ENCODE results near the gene ZFPL1.

Gene ZFPL1

DNA sequence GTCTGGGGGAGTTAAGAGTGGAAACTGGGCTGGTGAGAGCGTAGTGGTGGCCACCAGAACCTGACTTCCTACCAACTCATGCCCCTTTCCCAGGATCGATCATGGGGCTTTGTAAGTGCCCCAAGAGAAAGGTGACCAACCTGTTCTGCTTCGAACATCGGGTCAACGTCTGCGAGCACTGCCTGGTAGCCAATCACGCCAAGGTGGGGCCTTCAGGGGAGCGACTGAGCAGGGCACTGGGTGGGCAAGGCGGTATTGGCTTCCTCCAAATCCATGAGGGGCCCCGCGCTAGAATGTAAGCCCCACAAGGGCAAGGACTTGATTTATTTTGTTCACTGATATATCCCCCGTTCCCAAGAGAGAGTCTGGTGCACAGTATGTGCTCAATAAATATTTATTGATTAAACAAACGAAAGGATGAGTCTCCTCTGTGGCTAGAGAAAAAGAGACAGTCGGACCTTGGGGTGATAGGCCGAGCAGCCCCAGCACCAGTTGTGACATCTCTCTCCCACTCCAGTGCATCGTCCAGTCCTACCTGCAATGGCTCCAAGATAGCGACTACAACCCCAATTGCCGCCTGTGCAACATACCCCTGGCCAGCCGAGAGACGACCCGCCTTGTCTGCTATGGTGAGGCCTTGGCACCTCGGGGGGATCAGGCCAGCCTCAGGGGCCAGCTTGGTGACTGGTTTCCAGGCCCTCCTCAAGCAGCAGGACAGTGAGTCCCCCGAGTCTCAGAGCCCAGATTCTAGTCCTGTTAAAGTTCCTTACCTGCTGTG, 765 bp downstream of the ZFPL1 start:
- TF ChIP-seq, protein P1, sequence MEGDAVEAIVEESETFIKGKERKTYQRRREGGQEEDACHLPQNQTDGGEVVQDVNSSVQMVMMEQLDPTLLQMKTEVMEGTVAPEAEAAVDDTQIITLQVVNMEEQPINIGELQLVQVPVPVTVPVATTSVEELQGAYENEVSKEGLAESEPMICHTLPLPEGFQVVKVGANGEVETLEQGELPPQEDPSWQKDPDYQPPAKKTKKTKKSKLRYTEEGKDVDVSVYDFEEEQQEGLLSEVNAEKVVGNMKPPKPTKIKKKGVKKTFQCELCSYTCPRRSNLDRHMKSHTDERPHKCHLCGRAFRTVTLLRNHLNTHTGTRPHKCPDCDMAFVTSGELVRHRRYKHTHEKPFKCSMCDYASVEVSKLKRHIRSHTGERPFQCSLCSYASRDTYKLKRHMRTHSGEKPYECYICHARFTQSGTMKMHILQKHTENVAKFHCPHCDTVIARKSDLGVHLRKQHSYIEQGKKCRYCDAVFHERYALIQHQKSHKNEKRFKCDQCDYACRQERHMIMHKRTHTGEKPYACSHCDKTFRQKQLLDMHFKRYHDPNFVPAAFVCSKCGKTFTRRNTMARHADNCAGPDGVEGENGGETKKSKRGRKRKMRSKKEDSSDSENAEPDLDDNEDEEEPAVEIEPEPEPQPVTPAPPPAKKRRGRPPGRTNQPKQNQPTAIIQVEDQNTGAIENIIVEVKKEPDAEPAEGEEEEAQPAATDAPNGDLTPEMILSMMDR (IDR thresholded peaks at IDR 0.05; ENCODE audit: low read depth, low read length), result no peak
- DNase-seq (ENCODE audit: extremely low read depth, low read depth), result no peak

DNA sequence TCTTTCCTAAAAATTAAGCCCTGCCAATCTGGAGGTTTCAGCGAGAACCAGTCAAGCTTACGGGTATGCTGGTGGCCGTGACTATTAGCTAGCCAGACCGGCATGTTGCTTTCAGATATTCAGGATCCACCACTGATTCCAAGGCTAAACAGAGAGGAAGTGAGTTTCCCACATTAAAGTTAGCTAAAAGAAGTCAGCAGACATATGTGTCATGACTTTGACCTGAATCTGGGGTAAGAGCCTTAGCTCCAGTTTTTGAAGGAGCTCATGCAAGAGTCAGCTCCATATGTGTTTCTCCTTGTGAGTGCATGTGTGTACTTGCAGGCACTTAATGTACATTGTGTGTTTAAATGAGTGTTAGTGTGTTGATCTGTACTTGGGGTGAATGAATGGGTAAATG, 1.4 kb downstream of the ZFPL1 start:
- TF ChIP-seq, protein P1 (IDR thresholded peaks at IDR 0.05; ENCODE audit: low read depth, low read length), result no peak
- DNase-seq (ENCODE audit: extremely low read depth, low read depth), result no peak

DNA sequence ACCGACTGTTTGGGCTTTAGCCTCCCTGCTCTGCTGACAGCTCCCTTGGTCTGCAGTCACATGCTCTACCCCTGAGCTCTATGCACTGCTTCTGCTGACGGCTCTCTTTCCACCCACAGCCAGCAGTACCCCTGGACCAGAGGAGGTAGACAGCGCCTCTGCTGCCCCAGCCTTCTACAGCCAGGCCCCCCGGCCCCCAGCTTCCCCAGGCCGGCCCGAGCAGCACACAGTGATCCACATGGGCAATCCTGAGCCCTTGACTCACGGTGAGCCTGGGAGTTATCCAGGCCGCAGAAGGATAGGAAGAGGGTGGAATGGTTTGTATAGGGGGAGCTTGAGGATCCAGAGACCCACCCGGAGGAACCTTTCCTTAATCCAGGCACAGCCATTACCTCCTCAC, 2.8 kb downstream of the ZFPL1 start:
- TF ChIP-seq, protein P1 (IDR thresholded peaks at IDR 0.05; ENCODE audit: low read depth, low read length), result no peak
- DNase-seq (ENCODE audit: extremely low read depth, low read depth), result no peak

DNA sequence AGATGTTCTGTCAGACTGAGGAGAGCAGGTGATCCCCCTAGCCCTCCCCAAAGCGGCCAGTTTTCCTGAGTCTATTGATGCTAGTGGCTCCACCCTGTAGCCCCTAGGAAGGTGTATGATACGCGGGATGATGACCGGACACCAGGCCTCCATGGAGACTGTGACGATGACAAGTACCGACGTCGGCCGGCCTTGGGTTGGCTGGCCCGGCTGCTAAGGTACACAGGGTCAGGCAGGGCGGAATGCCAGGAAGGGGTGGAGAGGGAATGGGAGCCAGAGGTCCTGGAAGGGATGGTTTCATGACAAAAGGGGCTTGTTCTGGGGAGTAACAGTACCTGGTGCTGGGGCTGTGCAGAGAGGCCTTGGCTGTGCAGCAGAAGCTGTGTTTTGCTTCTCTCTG, 3.2 kb downstream of the ZFPL1 start:
- no peak for DNase-seq (ENCODE audit: extremely low read depth, low read depth)
- TF ChIP-seq, protein P1 (IDR thresholded peaks at IDR 0.05; ENCODE audit: low read depth, low read length), result no peak

DNA sequence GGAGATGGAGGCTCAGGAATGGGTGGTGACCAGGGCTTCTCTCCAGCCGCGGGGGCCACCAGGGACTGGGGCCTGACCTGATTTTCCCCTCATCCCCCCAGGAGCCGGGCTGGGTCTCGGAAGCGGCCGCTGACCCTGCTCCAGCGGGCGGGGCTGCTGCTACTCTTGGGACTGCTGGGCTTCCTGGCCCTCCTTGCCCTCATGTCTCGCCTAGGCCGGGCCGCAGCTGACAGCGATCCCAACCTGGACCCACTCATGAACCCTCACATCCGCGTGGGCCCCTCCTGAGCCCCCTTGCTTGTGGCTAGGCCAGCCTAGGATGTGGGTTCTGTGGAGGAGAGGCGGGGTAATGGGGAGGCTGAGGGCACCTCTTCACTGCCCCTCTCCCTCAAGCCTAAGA, 3.8 kb downstream of the ZFPL1 start:
- DNase-seq (ENCODE audit: extremely low read depth, low read depth), result no peak
- TF ChIP-seq, protein P1 (IDR thresholded peaks at IDR 0.05; ENCODE audit: low read depth, low read length), result no peak

DNA sequence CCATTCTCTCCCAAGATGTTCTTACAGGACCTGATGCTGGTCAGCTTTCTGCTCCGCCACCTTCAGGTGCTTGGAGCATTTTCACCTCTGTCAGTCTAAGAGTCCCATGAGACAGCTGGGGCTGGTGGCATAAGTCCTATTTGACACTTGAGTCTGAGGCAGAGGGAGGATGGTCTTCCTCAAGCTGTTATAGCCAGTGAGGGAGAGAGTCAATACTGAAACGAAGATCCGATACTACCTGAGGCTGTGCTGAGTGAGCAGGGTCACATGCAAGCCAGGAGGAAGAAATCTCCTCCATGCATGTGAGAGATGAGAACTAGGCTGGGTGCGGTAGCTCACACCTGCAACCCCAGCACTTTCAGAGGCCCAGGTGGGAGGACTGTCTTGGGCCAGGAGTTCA, 5.6 kb downstream of the ZFPL1 start:
- TF ChIP-seq, protein P1 (IDR thresholded peaks at IDR 0.05; ENCODE audit: low read depth, low read length), result no peak
- no peak for DNase-seq (ENCODE audit: extremely low read depth, low read depth)

DNA sequence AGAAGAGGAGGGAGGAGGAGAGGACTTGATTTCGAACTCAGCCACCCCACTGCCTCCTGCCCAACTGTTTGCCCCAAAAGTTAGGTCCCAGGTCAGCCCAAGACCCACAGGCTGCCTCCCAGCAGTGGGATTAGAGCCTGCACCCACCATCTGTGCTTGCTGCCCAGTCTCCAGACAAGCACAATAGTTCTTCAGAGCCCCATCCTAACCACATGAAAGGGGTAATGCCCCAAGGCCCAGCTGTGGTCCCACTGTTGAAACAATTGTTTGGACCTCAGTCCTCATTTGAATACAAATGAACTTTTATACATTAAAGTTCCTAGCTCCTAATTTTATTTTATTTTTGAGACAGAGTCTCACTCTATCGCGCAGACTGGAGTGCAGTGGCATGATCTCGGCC, 6.6 kb downstream of the ZFPL1 start:
- TF ChIP-seq, protein P1 (IDR thresholded peaks at IDR 0.05; ENCODE audit: low read depth, low read length), result no peak
- DNase-seq (ENCODE audit: extremely low read depth, low read depth), result no peak
